HG03103 (cell line): Measurements from ENCODE around the gene VGLL2.
"Not testable (repeated sequence)": the region's sequence is repeated elsewhere in the genome, so short reads cannot be mapped to it uniquely, and the experiment has no call there.

Experiments
- ATAC-seq: cut with Tn5 transposase; IDR thresholded peaks from one replicate; pipeline ENCODE4 v1.9.1; 2021; ENCODE audit warnings: low read depth; ENCODE audit not compliant: unreplicated experiment

VGLL2 gene

GRCh38 chr6:117265410-117266256 lies at the start of gene VGLL2:
Gene VGLL2 (plus strand): TSS chr6:117265558. CDS start chr6:117265764, 206 bp downstream.
- no peak for ATAC-seq

DNA sequence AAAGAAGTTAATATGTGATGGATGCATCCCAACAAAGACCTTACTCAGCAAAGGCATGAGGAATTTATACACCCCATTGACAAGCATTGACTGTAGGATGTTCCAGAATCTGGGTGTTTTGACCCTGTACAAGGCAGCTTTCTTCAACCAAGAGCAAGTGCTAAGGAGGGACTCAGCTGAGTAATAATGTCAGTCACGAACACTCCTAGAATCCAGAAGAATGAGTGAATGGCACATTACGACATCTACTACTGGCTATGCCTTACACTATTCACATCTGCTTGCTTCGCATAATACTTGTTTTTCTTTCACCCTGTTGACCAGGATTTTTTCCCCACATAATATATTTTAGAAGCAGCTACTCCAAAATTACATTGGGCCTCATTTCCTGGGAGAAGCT lies 42.5 kb upstream of the VGLL2 start:
- no peak for ATAC-seq

- ATAC-seq = no peak
These were observed 38.6 kb upstream of the VGLL2 start for GRCh38 chr6:117226778-117227177.

- no peak for ATAC-seq
These were observed 38.0 kb upstream of the VGLL2 start for GRCh38 chr6:117227245-117227962.

- ATAC-seq = no peak
These were observed 37.2 kb upstream of the VGLL2 start for GRCh38 chr6:117228202-117228601.

DNA sequence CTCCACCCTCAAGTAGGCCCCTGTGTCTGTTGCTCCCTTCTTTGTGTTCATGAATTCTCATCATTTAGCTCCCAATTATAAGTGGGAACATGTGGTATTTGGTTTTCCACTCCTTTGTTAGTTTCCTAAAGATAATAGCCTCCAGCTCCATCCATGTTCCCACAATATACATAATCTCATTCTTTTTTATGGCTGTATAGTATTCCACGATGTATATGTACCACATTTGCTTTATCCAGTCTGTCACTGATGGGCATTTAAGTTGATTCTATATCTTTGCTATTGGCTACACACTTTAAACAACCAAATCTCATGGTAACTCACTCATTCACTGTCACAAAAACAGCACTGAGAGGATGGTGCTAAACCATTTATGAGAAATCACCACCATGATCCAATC lies 35.5 kb upstream of the VGLL2 start:
- ATAC-seq = no peak

GRCh38 chr6:117231466-117231865 lies 33.9 kb upstream of the VGLL2 start:
- ATAC-seq = no peak

DNA sequence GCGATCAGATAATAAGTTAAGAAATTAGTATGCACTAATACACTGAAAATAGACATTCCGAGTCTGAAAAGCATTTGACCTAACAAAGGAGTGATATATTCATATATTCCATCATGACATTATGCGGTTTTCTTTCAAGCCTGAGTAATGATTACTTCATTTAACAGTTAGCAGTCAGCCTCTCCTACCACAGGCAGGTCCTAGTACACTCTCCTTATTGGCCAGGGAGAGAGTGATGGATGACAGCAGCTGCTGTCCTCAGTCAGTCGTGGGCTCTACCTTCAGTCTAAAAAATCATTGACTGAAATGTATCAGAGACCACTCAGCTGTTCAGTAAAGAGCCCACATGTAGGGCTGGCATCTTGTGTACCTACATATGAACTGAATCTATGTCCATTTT lies 33.2 kb upstream of the VGLL2 start:
- no peak for ATAC-seq

DNA sequence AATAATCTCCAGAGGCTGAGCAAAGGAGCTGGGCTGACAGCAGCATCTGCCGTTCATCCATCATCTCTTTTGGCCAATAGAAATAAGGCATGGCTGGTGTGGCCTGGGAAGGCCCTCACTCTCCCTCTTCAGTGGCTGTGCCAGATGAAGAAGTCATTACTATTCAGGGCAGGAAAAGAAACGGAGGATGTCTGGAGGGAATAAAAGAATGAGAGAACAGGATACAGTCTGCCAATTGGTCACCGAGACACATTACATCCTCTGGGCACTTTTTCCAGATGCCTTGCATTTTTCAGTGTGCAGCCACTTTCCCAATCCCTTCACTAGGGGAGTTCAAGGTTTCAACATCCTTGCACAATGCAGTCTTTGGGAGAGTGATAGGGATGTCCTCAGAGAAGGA lies 32.2 kb upstream of the VGLL2 start:
- ATAC-seq = no peak

DNA sequence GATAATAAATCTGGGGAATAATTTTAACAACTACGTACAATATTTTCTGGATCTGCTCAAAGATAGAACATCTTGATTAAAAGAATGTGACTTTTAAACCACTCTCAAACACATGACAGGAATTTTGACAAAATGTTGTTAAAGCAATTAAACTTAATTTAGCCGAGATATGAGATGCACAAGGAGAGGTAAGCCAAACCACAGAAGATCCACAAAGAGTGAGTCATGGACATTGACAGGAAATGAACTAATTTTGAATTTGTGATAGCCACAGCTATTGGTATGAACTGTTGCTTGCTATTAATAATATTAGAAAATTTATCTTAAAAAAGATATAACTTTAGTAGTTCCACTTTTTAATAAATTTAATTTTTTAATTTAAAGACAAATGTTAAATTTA lies 27.8 kb upstream of the VGLL2 start:
- ATAC-seq = no peak

DNA sequence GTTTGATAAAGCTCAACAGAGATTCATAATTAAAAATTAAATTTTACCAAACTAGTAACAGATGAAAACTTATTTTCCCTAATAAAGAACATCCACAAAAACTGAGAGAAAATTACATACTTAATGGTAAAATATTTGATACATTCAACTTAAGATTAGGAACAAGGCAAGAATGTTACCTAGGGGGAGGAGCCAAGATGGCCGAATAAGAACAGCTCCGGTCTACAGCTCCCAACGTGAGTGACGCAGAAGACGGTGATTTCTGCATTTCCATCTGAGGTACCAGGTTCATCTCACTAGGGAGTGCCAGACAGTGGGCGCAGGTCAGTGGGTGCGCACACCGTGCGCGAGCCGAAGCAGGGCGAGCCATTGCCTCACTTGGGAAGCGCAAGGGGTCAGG lies 20.8 kb upstream of the VGLL2 start:
- not testable (repeated sequence) for ATAC-seq

GRCh38 chr6:117244979-117245378 lies 20.4 kb upstream of the VGLL2 start:
- ATAC-seq = not testable (repeated sequence)

GRCh38 chr6:117253785-117254184 lies 11.6 kb upstream of the VGLL2 start:
- no peak for ATAC-seq

GRCh38 chr6:117262799-117263198 lies 2.6 kb upstream of the VGLL2 start:
- no peak for ATAC-seq

DNA sequence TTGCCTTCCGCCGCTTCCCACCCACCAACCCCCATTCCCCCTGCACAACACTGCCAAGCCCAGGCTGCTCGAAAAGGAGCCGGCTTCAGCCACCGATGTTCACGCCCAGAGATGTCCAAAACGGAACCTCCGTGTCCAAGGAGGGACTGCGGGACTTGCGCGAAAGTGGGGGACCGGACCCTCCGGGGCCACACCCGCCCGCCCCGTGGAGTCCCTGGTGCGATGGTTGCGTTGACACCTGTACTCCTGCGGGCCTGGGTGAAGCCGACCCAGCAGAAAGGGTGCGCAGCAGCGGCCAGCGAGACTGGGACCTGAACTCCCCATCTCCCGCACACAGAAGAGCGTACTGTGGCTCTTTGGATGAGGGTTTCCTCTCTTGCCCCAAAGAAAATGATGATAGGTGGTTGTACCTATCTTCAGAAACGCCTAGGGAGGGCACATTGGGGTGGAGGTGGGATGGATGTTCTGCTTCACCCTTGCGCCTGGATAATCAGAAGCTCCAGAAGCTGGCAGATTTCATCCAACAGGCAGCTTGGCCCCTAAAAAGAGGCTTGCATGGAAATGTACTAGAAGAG lies 1.9 kb upstream of the VGLL2 start:
- ATAC-seq = no peak

GRCh38 chr6:117264369-117264691 lies 1.0 kb upstream of the VGLL2 start:
- ATAC-seq = no peak

GRCh38 chr6:117264692-117265409 lies 507 bp upstream of the VGLL2 start:
- ATAC-seq = no peak

- no peak for ATAC-seq
These were observed 1.1 kb downstream of the VGLL2 start for GRCh38 chr6:117266257-117267053.

GRCh38 chr6:117267054-117267347 lies 1.6 kb downstream of the VGLL2 start:
- ATAC-seq = no peak

DNA sequence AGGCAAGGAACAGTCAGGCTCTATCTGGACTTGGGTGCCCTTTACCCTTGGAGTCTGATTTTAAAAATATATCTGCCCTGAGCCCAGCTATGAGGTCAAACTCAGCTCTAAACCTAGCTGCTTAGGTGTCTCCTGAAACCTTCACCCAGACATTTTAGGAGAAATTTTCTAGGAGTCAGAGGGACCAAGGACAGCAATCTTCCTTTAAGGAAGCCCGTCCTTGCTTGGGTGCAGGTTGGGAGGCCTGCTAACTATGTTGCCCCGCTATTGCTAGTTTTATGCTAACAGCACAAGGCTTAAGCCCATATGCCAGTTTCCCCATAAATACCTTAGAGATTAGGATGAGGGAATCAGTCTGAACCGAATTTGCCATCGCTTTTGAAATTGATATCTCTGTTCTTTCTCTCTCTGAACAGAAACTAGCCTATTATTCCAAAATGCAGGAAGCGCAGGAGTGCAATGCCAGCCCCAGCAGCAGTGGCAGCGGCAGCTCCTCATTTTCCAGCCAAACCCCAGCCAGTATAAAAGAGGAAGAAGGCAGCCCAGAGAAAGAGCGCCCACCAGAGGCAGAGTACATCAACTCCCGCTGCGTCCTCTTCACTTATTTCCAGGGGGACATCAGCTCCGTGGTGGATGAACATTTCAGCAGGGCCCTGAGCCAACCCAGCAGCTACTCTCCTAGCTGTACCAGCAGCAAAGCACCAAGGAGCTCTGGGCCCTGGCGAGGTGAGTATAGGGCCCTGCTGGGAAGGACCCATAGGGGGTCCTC lies 2.6 kb downstream of the VGLL2 start:
- ATAC-seq = no peak
